Fibroblast of the aortic adventitia (primary cell): ENCODE data around the gene BMAL1. TPM values are rescaled to one million over a fixed set of nuclear protein-coding genes. Genes with fewer than 3 reads are reported as not detected.

Experiments
- DNase-seq: peaks from one replicate; pipeline ENCODE4 v3.0.0-alpha.2; 2010; ENCODE audit warnings: low read depth
- H3K4me3 ChIP-seq: 2 replicates; pipeline ENCODE4 v1.5.1; 2011; ENCODE audit warnings: low read depth, mild to moderate bottlenecking, control low read depth, low read length, moderate library complexity
- CTCF ChIP-seq: IDR thresholded peaks from 2 replicates; pipeline ENCODE4 v1.5.1; 2011; ENCODE audit warnings: mild to moderate bottlenecking, low read length, control low read depth, inconsistent platforms; ENCODE audit not compliant: insufficient read depth
- total RNA-seq: library from RNA; depleted of rRNA; stranded (reverse); fragments of >200 nt; gene quantifications from 2 replicates; pipeline ENCODE4 v1.2.3, GENCODE V29; 2012; ENCODE audit warnings: low replicate concordance

BMAL1 gene
- total RNA-seq, 1 donor = 5.5 TPM

GRCh38 chr11:13329670-13330356 is 52.2 kb downstream of the BMAL1 start:
- no peak for DNase-seq
- no peak overlapping the region for H3K4me3 ChIP-seq
- TF ChIP-seq CTCF = no peak

- no peak for DNase-seq
- no peak for TF ChIP-seq CTCF
- no peak overlapping the region for H3K4me3 ChIP-seq
Measured at GRCh38 chr11:13332124-13332523, 54.5 kb downstream of the BMAL1 start.

- no peak for DNase-seq
- TF ChIP-seq CTCF = no peak
Measured at GRCh38 chr11:13333456-13333957, 55.9 kb downstream of the BMAL1 start.

GRCh38 chr11:13334034-13334786 is 56.6 kb downstream of the BMAL1 start:
- no peak for TF ChIP-seq CTCF

More at GRCh38 chr11:13333456-13333957, 55.9 kb downstream of the BMAL1 start:
- H3K4me3 ChIP-seq = no peak overlapping the region

GRCh38 chr11:13335319-13335718 is 57.7 kb downstream of the BMAL1 start:
- peak; percentile 82 for DNase-seq
- H3K4me3 ChIP-seq = no peak overlapping the region
- TF ChIP-seq CTCF = peak; percentile 91

More at GRCh38 chr11:13334034-13334786, 56.6 kb downstream of the BMAL1 start:
- DNase-seq = no peak
- no peak overlapping the region for H3K4me3 ChIP-seq

- no peak for DNase-seq
- H3K4me3 ChIP-seq = no peak overlapping the region
- TF ChIP-seq CTCF = no peak
Measured at GRCh38 chr11:13336246-13336878, 58.8 kb downstream of the BMAL1 start.
